Neuron (in vitro differentiated cells): ENCODE results near the gene AGER.

ENCODE experiments used
- H2AFZ ChIP-seq: one replicate; pipeline ENCODE4 v1.6.1; 2013; ENCODE audit warnings: low read depth, mild to moderate bottlenecking, inconsistent platforms, low read length, moderate library complexity
- H3K27me3 ChIP-seq: one replicate; pipeline ENCODE4 v1.6.1; 2013; ENCODE audit warnings: low read length; ENCODE audit not compliant: insufficient read depth
- H3K36me3 ChIP-seq: one replicate; pipeline ENCODE4 v1.6.1; 2013; ENCODE audit warnings: low read length; ENCODE audit not compliant: insufficient read depth
- H3K4me1 ChIP-seq: one replicate; pipeline ENCODE4 v1.6.1; 2013; ENCODE audit warnings: low read length; ENCODE audit not compliant: insufficient read depth
- H3K4me3 ChIP-seq: 2 replicates; pipeline ENCODE4 v1.5.1; 2013; ENCODE audit warnings: mild to moderate bottlenecking, low read length, moderate library complexity
- H3K9me3 ChIP-seq: one replicate; pipeline ENCODE4 v1.6.1; 2013; ENCODE audit warnings: low read length

The AGER gene

DNA sequence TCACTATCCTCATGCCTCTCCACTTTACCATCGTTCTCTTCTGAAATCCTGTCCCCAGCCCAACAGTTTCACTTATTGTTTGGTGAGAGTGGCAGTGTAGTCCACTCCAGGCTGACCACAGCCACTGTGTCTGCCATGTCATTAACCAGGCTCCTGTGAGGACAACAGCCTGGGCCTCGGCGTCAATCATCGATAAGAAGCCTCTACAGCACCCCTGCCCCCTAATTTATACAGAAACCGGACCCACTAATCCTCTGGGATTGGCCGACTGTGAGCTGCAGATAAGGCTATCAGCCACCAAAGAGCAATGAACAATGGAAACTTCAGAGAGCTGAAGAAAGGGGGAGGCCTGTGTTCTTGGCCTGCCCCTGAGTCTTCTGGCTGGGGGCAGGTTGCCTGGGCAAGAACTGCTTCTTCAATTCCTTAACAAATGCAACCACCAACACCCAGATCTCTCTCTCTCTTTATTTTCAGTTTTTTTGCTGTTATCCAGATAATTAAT is 16.2 kb downstream of the AGER start:
- Histone ChIP-seq H2AFZ (no peak overlapping the region), H3K4me1 (peaks cover 10% of the 10 kb centered on the region), H3K36me3 (peaks cover 56% of the 10 kb centered on the region), H3K9me3 (no peaks in the 10 kb centered on the region), H3K4me3 (no peak overlapping the region), H3K27me3 (no peaks in the 10 kb centered on the region)

DNA sequence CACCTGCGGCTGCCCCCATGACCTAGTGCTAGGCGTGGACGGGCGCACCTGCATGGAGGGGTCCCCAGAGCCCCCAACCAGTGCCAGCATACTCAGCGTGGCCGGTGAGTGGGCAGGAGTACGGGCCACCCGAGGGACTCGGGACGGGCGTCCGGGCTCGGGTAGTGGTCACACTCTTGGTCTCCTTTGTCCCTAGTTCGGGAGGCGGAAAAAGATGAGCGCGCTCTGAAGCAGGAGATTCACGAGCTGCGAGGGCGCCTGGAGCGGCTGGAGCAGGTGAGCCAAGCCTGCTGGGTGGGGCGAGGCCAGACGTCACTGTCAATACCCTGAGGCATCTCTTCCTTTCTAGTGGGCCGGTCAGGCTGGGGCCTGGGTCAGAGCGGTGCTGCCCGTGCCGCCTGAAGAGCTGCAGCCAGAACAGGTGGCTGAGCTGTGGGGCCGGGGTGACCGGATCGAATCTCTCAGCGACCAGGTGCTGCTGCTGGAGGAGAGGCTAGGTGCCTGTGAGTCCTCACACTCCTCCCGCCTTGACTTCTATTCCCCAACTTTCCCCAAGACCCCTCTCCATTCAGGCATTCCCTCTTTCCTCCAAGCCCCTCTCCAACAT is 16.8 kb downstream of the AGER start:
- H3K4me3 ChIP-seq = no peak overlapping the region
- no peaks in the 10 kb centered on the region for H3K9me3 ChIP-seq
- no peak overlapping the region for H2AFZ ChIP-seq
- peaks cover 62% of the 10 kb centered on the region for H3K36me3 ChIP-seq
- H3K27me3 ChIP-seq = no peaks in the 10 kb centered on the region
- peaks cover 10% of the 10 kb centered on the region for H3K4me1 ChIP-seq

DNA sequence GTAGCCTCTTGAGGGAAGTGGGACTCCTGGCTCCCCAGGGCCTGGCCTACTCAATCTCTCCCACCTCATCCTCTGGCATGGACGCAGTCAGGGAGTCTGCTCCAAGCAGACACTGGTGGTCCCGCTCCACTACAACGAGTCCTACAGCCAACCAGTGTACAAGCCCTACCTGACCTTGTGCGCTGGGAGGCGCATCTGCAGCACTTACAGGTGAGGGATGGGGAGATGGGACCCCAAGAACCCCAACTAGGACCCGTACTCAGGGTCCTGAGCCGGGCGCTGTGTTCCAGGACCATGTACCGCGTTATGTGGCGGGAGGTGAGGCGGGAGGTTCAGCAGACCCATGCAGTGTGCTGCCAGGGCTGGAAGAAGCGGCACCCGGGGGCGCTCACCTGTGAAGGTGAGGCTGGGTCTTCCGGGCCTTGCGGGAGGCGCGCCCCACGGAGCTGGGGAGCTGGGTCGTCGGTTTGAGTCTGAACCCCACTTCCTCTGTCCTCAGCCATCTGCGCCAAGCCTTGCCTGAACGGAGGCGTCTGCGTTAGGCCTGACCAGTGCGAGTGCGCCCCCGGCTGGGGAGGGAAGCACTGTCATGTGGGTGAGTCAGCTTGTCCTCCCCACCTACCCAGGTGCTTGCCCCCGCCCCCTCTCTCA is 17.5 kb downstream of the AGER start:
- no peaks in the 10 kb centered on the region for H3K27me3 ChIP-seq
- no peak overlapping the region for H2AFZ ChIP-seq
- peaks cover 10% of the 10 kb centered on the region for H3K4me1 ChIP-seq
- H3K4me3 ChIP-seq = no peak overlapping the region
- H3K9me3 ChIP-seq = no peaks in the 10 kb centered on the region
- peaks cover 63% of the 10 kb centered on the region for H3K36me3 ChIP-seq

DNA sequence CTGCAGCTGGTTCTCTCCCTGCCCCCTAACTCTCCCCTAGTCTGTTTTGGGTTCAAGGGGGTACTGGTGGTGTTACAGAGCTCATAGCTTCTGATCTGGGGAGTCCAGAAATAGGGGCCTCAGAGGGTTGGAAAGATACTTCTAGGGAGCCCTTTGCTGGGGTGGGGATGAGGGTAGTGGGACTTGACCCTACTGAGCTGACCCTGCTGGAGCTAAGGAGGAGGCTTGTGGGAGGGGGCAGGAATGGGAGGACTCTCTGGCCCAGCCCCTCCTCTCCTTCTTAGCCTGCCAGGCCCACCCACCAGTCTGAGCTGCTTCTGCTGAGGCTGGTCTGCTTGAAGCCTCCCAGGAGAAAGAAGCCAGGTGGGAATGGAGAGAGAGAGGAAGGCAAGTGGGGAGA is 19.8 kb downstream of the AGER start, which contains the start of gene EGFL8:
Gene EGFL8, plus strand, starts transcription at position 301 of the 400 bp plus-strand sequence. CDS start 1,571 bp downstream, outside the sequence.
- Histone ChIP-seq H3K4me1 (peaks cover 10% of the 10 kb centered on the region), H3K36me3 (peaks cover 43% of the 10 kb centered on the region), H3K9me3 (no peaks in the 10 kb centered on the region)

DNA sequence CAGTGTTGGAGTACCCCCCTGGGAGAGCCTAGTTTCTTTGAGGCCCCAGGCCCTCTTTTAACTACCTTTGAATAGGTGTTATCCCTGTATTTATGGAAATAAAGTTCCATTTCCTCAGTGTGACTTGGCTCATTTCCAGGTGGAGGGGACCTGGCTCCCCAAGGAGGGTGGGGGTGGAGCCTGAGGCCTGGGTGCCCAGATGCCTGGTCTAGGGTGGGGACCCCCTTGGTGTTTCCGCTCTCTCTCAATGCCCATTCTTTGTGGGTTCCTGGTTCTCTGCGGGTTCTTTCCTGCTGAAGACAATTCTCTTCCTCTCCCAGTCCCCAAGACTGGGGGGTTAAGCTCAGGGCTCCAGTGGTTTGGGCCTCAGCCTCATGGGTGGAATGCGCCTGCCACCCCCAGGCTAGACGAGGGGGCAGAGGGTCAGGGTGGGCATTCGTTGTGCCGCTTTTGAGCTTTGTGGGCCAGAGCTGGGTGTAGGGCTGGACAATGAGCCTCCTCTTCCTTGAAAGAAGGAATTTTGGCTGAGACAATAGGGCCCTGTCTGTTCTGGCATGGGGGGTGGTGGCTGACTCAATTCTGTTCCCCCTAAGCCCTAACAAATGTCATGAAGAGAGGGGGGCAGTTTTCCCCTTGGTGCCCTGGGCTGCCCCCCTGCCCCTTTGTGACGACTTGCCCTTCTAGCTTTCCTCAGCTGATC is 20.3 kb downstream of the AGER start:
- H3K36me3 ChIP-seq = peaks cover 41% of the 10 kb centered on the region
- H3K4me1 ChIP-seq = peaks cover 10% of the 10 kb centered on the region
- no peak overlapping the region for H2AFZ ChIP-seq
- H3K9me3 ChIP-seq = no peaks in the 10 kb centered on the region
- no peak overlapping the region for H3K4me3 ChIP-seq
- no peaks in the 10 kb centered on the region for H3K27me3 ChIP-seq

More for the DNA sequence above, 19.8 kb downstream of the AGER start, which contains the start of gene EGFL8:
- no peak within 1 kb of the TSS for H2AFZ ChIP-seq
- H3K4me3 ChIP-seq = no peak within 1 kb of the TSS
- no peaks in the 10 kb centered on the region for H3K27me3 ChIP-seq

DNA sequence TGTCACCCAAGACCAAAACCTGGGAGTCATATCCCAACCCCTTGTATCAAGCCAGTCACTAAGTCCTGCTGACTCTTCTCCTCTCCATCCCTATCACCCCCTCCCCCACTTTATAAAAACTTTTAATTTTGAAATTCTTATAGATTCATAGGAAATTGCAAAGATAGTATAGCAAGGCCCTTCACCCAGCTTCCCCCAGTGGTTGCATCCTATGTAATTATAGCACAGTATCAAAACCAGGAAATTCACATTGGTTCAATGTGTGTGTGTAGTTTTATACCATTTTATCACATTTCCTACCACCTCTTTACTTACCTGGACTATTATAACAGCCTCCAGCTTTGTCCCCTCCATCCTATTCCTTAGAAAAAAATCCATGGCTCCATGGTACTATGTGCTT is 26.0 kb downstream of the AGER start:
- Histone ChIP-seq H2AFZ (no peak overlapping the region), H3K9me3 (no peaks in the 10 kb centered on the region), H3K4me3 (no peak overlapping the region), H3K36me3 (peaks cover 39% of the 10 kb centered on the region), H3K27me3 (no peaks in the 10 kb centered on the region), H3K4me1 (peaks cover 13% of the 10 kb centered on the region)

DNA sequence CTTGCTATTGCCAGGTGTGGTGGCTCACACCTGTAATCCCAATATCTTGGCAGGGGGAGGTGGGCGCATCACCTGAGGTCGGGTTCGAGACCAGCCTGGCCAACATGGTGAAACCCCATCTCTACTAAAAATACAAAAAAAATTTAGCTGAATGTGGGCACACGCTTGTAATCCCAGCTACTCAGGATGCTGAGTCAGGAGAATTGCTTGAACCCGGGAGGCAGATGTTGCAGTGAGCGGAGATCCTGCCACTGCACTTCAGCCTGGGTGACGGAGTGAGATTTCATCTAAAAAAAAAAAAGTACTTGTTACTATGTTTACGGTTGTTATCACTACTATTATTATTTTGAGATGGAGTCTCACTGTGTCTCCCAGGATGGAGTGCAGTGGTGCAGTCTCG is 27.2 kb downstream of the AGER start:
- Histone ChIP-seq H3K9me3 (no peaks in the 10 kb centered on the region), H2AFZ (no peak overlapping the region), H3K4me3 (no peak overlapping the region), H3K27me3 (no peaks in the 10 kb centered on the region), H3K36me3 (peaks cover 31% of the 10 kb centered on the region), H3K4me1 (peaks cover 24% of the 10 kb centered on the region)

DNA sequence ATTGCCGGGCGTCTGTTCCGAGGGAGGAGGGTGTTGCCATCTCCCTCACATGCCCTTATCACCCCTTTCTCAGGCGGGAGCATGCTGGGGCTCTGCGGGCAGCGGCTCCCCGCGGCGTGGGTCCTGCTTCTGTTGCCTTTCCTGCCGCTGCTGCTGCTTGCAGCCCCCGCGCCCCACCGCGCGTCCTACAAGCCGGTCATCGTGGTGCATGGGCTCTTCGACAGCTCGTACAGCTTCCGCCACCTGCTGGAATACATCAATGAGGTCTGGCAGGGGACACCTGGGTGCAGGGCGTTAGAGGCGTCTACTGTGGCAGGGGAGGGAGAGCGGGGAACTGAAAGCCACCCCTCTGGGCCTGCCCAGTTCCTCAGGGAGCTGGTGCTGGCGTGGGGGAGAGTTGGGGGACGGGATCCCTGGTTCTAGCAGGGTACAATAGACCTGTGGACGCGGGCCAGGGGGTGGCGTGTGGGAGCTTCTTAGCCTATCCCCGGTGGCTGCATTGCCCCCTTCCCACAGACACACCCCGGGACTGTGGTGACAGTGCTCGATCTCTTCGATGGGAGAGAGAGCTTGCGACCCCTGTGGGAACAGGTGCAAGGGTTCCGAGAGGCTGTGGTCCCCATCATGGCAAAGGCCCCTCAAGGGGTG is 29.4 kb downstream of the AGER start:
- Histone ChIP-seq H3K4me1 (peaks cover 29% of the 10 kb centered on the region), H2AFZ (peak overlapping the region; percentile 51), H3K4me3 (peak overlapping the region; percentile 76), H3K27me3 (no peaks in the 10 kb centered on the region), H3K36me3 (peaks cover 29% of the 10 kb centered on the region), H3K9me3 (no peaks in the 10 kb centered on the region)

DNA sequence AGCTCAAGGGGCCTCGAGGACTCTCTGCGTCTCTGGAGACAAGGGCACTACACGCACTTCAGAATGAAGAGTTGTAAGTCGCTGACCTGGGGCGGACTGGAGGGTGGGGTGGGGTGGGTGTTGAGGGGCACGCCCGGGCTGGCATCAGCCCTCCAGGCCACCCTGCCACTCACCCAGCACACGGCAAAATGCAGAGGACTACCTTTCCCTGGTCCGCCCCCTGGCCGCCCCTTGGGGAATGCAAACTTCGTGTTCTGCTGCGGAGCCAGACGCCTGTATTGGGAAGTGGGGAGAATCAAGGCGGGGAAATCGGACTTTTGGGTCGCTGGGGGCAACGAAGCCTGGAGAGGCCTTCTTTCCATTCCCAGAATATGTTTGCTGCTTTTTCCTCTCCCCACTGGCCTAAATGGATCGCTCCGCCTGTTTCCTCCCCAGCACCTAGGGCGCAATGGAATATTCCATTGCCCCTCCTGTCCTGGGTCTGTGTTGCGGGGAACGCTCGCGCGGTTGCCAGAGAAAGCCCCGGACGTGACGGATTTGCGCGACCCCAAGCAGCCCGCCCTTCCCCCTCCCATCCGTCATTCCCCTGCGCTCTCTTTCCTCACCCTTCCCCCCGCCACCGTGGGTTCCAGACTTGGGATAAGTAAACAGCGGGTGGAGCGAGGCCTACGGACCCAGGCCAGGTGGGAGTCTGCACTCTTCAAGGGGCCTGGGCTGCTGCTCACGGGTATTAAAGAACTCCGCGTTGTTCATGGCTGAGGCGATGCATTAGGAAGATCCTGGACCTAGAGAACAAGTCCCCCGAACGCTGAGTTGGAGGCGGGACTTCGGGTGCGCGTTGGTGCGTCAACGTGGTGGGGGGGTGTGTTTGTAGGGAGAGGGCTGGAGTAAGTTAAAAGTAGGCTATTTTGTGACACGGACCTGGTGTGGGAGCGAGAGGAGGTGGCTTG is 30.2 kb downstream of the AGER start, which contains the start of gene PPT2:
Gene PPT2, plus strand, starts transcription at position 578 of the 950 bp plus-strand sequence. CDS start 454 bp downstream, outside the sequence.
- Histone ChIP-seq H2AFZ (peak within 1 kb of the TSS; percentile 51), H3K36me3 (peaks cover 27% of the 10 kb centered on the region), H3K9me3 (no peaks in the 10 kb centered on the region), H3K4me1 (peaks cover 29% of the 10 kb centered on the region), H3K27me3 (no peaks in the 10 kb centered on the region), H3K4me3 (peak within 1 kb of the TSS; percentile 76)

DNA sequence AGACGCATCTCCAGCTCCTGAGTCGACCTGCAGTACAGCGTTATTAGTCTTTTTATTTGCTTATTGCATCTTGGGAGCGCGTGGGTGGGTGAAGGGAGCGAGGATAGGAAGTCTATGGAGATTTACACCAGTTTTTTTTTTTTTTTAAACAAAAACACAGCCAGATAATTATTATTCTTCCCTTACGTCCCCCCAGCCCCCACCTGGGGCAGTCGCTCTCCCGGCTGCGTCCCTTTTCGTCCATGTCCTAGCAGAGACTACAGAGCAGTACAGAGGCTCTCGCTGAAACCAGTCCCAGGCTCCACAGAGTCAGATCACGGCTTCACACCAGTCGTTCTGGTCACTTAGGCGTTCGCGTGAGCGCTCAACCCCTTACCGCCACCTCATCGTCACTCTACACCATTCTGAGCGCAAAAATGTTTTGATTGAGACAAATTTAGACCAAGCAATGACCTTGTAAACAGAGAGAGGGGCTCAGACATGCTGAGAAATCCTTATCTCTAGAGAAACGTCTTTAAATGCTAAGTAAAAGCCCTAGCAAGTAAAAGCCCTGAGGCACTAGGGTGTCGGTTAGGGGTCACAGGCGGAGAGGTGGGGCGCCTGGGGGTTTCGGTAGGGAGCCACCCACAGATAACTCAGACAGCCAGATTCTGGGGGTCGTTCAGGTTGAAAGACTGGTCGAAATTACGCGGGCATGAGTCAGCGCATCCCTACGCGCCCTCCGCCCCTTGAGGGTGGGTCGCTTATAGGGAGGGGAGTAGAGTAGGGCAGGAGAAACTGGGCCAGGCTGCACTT is 31.1 kb downstream of the AGER start:
- H3K27me3 ChIP-seq = no peaks in the 10 kb centered on the region

DNA sequence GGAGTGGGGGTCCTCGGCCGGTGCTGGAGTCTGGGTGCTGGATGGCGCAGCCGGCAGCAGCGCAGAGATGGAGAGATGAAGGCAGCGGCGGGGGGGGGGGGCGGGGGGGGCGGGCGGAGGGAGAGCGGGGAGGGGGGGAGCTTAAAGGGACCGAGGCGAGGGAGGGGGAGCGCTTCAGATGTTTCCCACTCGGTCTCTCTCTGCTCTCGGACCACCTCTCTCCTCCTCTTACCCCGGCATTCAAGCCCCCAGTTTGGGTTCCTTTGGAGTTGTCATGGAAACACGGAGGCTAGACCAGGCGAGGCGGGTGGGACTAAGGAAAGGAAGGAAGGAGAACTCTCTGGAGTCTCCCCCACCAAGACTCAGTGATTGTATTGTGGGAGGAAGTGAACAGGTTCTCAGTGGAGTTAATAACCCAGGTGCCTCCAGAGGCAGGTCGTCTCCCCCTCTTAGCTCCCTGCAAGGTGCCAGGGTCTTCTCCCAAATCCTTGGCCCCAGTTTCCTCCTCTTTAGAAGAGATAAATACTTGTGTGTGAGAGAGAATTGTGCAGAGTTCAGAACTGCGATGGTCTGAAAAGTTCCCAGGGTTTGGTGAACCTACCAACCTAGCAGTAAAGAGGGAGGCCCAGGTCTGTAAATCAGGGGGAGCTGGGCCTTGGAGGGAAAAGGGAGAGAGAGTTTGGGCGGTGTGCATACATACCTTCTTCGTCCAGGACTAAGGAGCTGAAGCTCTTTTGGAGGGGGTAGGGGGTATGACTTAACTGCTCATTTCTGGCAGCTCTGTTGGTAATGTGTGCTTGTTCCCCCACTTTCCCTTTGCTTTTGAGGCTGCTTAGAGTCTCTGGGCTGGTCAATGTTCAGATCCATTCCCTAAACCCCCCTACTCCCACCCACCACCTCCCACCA is 31.9 kb downstream of the AGER start, which contains the start of gene PRRT1:
Gene PRRT1, minus strand, starts transcription at position 77 of the 906 bp plus-strand sequence. CDS start 112 bp downstream, outside the sequence.
- H3K4me3 ChIP-seq = peak within 1 kb of the TSS; percentile 76
- no peaks in the 10 kb centered on the region for H3K9me3 ChIP-seq
- H2AFZ ChIP-seq = peak within 1 kb of the TSS; percentile 51
- H3K36me3 ChIP-seq = peaks cover 11% of the 10 kb centered on the region
- H3K4me1 ChIP-seq = peaks cover 29% of the 10 kb centered on the region
- no peaks in the 10 kb centered on the region for H3K27me3 ChIP-seq

More for the DNA sequence above, 31.1 kb downstream of the AGER start:
- Histone ChIP-seq H3K4me1 (peaks cover 29% of the 10 kb centered on the region), H2AFZ (peak overlapping the region; percentile 51), H3K4me3 (peak overlapping the region; percentile 76), H3K36me3 (peaks cover 18% of the 10 kb centered on the region), H3K9me3 (no peaks in the 10 kb centered on the region)
